SU-DHL-6 (cell line): ENCODE measurements around the gene TTC16.

Experiments
- H2AFZ ChIP-seq: fragments of 200-600 bp; sonication (generic); 2 replicates; pipeline ENCODE4 v1.6.1; 2014; ENCODE audit warnings: low read depth, mild to moderate bottlenecking, moderate library complexity, mixed read lengths, antibody characterized with exemption, low read length; ENCODE audit not compliant: severe bottlenecking
- H3F3A ChIP-seq: fragments of 200-600 bp; shearing (Covaris generic); 2 replicates; pipeline ENCODE4 v1.6.0; 2016; ENCODE audit warnings: antibody characterized with exemption, mild to moderate bottlenecking; ENCODE audit not compliant: insufficient read depth
- H3K27ac ChIP-seq: fragments of 200-600 bp; sonication (generic); 2 replicates; pipeline ENCODE4 v1.5.1; 2016; ENCODE audit warnings: low read depth, mild to moderate bottlenecking, low read length, moderate library complexity, mixed read lengths
- H3K27me3 ChIP-seq: fragments of 200-600 bp; sonication (generic), shearing (Covaris generic); 2 replicates; pipeline ENCODE4 v1.6.0; 2014; ENCODE audit warnings: mild to moderate bottlenecking, low read length
- H3K36me3 ChIP-seq: fragments of 200-600 bp; sonication (generic); 2 replicates; pipeline ENCODE4 v1.6.1; 2014; ENCODE audit warnings: mild to moderate bottlenecking, low read length, mixed read lengths
- H3K4me2 ChIP-seq: fragments of 300-600, 200-600 bp; shearing (Covaris generic), sonication (generic); 2 replicates; pipeline ENCODE4 v1.6.0; 2014; ENCODE audit warnings: low read length, low read depth, mild to moderate bottlenecking; ENCODE audit not compliant: poor library complexity, severe bottlenecking
- H3K4me3 ChIP-seq: fragments of 200-600 bp; sonication (generic); 2 replicates; pipeline ENCODE4 v1.5.1; 2014; ENCODE audit warnings: antibody characterized with exemption, low read length, mild to moderate bottlenecking, mixed read lengths; ENCODE audit not compliant: insufficient read depth, poor library complexity, severe bottlenecking
- H3K79me2 ChIP-seq: fragments of 200-600 bp; sonication (generic); 2 replicates; pipeline ENCODE4 v1.6.1; 2014; ENCODE audit warnings: mild to moderate bottlenecking, low read length, moderate library complexity; ENCODE audit not compliant: insufficient read depth
- H3K9ac ChIP-seq: fragments of 200-600 bp; sonication (generic); 2 replicates; pipeline ENCODE4 v1.7.0; 2014; ENCODE audit warnings: mild to moderate bottlenecking, low read length
- H3K9me2 ChIP-seq: fragments of 200-600 bp; sonication (generic); replicated peaks from 2 replicates; pipeline ENCODE4 v1.6.1; 2014; ENCODE audit warnings: low read length; ENCODE audit not compliant: insufficient read depth
- H3K9me3 ChIP-seq: fragments of 200-600 bp; sonication (generic); 2 replicates; pipeline ENCODE4 v1.6.1; 2014; ENCODE audit warnings: low read length, mixed read lengths; ENCODE audit not compliant: insufficient read depth
- H4K20me1 ChIP-seq: fragments of 200-600 bp; sonication (generic); 2 replicates; pipeline ENCODE4 v1.6.1; 2014; ENCODE audit warnings: low read depth, mild to moderate bottlenecking, antibody characterized with exemption, low read length, moderate library complexity, mixed read lengths
- EZH2phosphoT487 ChIP-seq: fragments of 200-600 bp; sonication (generic), shearing (Covaris generic); conservative IDR thresholded peaks from 2 replicates; pipeline ENCODE4 v1.6.1; 2018; ENCODE audit warnings: mild to moderate bottlenecking, antibody characterized with exemption, low read length, moderate library complexity, mixed read lengths
- TF ChIP-seq, protein P1 (sequence below): fragments of 200-600 bp; sonication (generic); IDR thresholded peaks from one replicate; pipeline ENCODE4 v1.5.1; 2017; ENCODE audit warnings: antibody characterized with exemption, mild to moderate bottlenecking, low read length, moderate library complexity; ENCODE audit not compliant: insufficient read depth, poor library complexity, severe bottlenecking

TTC16 gene

GRCh38 chr9:127705577-127706379, 10.1 kb upstream of the TTC16 start:
- Histone ChIP-seq H3K9me2 (no peaks in the 10 kb centered on the region), H3K4me3 (no peak overlapping the region), H3K36me3 (no peaks in the 10 kb centered on the region), H3K27ac (no peak overlapping the region), H3K27me3 (no peaks in the 10 kb centered on the region), H3K9ac (no peak overlapping the region), H3K4me2 (no peak overlapping the region), H2AFZ (no peak overlapping the region), H4K20me1 (no peaks in the 10 kb centered on the region), H3K9me3 (no peaks in the 10 kb centered on the region; the same call in 1 of the 2 replicates), H3F3A (no peaks in the 10 kb centered on the region), H3K79me2 (no peaks in the 10 kb centered on the region)
- TF ChIP-seq, protein P1, sequence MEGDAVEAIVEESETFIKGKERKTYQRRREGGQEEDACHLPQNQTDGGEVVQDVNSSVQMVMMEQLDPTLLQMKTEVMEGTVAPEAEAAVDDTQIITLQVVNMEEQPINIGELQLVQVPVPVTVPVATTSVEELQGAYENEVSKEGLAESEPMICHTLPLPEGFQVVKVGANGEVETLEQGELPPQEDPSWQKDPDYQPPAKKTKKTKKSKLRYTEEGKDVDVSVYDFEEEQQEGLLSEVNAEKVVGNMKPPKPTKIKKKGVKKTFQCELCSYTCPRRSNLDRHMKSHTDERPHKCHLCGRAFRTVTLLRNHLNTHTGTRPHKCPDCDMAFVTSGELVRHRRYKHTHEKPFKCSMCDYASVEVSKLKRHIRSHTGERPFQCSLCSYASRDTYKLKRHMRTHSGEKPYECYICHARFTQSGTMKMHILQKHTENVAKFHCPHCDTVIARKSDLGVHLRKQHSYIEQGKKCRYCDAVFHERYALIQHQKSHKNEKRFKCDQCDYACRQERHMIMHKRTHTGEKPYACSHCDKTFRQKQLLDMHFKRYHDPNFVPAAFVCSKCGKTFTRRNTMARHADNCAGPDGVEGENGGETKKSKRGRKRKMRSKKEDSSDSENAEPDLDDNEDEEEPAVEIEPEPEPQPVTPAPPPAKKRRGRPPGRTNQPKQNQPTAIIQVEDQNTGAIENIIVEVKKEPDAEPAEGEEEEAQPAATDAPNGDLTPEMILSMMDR: no peak
- TF ChIP-seq EZH2phosphoT487: no peak

DNA sequence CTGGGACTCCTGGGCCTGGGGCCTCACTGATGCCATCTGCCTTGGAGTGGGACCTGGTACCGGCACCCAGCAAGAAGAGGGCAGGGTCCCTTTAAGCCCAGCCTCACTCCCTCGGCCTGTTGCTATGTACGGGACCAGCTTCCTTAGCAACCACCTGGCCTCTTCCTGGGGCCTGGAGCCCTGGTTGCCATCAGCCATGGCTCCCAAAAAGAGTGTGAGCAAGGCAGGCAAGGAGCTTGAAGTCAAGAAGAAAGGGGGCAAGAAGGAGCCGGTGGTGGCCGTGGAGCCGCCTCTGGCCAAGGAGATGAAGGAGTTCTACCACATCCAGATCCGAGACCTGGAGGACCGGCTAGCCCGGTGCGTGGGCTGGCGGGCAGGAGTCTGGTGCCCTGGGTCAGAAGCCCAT, 9.0 kb upstream of the TTC16 start, which contains the start of gene CFAP157:
CFAP157 (plus strand) TSS at position 153 of the 406 bp plus-strand sequence; CDS start at position 197, 44 bp downstream.
- Histone ChIP-seq H3K79me2 (no peaks in the 10 kb centered on the region), H4K20me1 (no peaks in the 10 kb centered on the region), H3K4me2 (no peak within 1 kb of the TSS), H3K9ac (no peak within 1 kb of the TSS), H3K36me3 (no peaks in the 10 kb centered on the region), H3K4me3 (no peak within 1 kb of the TSS), H3F3A (no peaks in the 10 kb centered on the region), H3K9me2 (no peaks in the 10 kb centered on the region), H3K27ac (no peak within 1 kb of the TSS), H3K27me3 (no peaks in the 10 kb centered on the region), H2AFZ (no peak within 1 kb of the TSS), H3K9me3 (no peaks in the 10 kb centered on the region; the same call in 1 of the 2 replicates)
- no peak for TF ChIP-seq EZH2phosphoT487
- TF ChIP-seq, protein P1: no peak

DNA sequence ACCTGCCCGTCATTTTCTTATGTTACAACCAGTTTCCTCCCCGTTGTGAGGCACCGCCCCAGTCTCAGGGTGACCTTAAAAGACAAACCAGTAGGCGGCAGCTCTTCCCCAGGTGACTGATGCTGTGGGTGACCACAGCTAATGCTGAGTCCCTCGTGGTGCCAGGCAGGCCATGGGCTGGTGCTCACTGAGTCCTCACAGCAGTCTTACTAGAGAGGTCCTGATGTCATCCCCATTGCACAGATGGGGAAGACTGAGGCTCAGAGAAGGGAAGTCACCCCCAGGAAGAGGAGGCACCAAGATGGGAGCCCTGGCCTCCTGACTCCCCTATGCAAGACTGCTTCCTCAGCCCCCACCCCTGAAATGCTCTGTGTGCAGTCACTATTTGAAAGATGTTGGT, 8.1 kb upstream of the TTC16 start:
- no peak overlapping the region for H3K4me2 ChIP-seq
- no peaks in the 10 kb centered on the region for H3K79me2 ChIP-seq
- H3F3A ChIP-seq: no peaks in the 10 kb centered on the region
- H3K9me3 ChIP-seq: no peaks in the 10 kb centered on the region; the same call in 1 of the 2 replicates
- no peaks in the 10 kb centered on the region for H3K9me2 ChIP-seq
- H3K36me3 ChIP-seq: no peaks in the 10 kb centered on the region
- H3K27me3 ChIP-seq: no peaks in the 10 kb centered on the region
- H4K20me1 ChIP-seq: no peaks in the 10 kb centered on the region
- no peak overlapping the region for H3K9ac ChIP-seq
- no peak overlapping the region for H2AFZ ChIP-seq
- TF ChIP-seq, protein P1: peak; percentile 28
- no peak for TF ChIP-seq EZH2phosphoT487
- H3K4me3 ChIP-seq: no peak overlapping the region
- no peak overlapping the region for H3K27ac ChIP-seq
